Measurements from ENCODE around the gene TPPP2. TPM values are rescaled to one million over a fixed set of nuclear protein-coding genes. Genes with fewer than 3 reads are reported as not detected.
"Not testable (repeated sequence)": the region's sequence is repeated elsewhere in the genome, so short reads cannot be mapped to it uniquely, and the experiment has no call there.

TPPP2 gene
- total RNA-seq (2014; rRNA removed; shearing (Covaris generic)): not detected in 2 replicates

DNA sequence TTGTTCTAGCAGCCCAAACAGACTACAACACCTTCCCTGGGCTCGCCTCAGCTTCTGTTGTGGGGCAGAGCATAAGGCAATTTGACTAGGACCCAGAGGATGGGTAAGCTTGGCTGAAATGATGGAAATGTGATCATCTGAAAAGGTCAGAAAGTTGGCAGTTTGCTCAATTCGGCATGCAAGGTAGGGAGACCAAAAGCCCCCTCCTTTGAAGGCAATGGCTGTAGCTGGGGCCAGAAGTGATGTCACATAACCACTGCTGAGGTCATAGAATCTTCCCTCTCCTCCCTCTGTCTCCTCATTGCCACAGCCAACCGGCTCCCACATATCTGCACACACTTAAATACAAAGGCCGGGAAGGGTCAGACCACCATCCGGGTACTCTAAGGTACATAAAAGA, at the start of gene TPPP2:
TPPP2 (plus strand) TSS at position 301 of the 400 bp plus-strand sequence. CDS start 365 bp downstream, outside the sequence.
- no peak for DNase-seq (ENCODE audit: low spot score)

DNA sequence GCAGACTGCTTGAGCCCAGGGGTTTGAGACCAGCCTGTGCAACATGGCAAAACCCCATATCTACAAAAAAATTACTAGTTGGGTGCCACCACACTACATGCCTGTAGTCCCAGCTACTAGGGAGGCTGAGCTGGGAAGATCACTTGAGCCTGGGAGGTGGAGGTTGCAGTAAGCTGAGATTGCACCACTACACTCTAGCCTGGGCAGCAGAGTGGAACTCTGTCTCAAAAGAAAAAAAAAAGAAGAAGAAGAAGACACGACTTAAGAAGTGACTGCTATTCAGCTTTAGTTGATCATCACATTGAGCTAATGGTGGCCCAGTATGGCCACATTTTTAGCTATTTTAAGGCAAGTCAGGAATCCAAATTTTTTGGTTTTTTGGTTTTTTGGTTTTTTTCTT, 49.1 kb upstream of the TPPP2 start:
- DNase-seq (ENCODE audit: low spot score): no peak

DNA sequence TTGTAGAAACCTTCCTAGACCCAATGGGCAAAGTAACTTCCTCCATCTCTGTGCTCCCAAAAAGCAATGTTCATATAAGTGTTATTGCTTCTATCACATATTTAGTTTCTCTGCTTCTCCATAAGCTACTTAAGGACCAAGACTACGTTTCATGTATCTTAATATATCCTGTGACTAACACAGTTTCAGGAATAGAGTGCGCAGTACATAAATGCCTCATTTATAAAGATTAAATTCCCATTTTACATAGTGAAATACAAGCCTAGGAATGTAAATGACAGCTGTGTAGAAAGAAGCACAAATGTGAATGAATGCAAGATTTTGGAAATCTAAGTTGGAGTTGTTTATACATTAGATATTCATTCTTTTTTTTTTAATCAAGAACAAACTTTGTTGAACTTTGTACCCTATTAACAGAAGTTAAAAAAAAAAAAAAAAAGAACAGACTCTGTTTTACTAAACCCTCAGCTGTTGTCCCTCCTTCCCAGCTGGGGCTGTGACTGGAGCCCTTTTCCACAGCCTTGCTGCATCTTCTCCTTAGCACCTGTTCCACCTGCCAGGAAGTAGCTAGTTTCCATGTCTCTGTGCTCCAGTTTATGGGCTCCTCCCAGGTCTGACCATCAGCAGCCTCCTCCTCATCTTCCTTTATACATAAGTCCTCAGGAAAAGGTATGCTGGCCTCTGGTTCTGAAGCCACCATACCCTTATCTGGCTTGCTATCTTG, 47.2 kb upstream of the TPPP2 start:
- no peak for DNase-seq (ENCODE audit: low spot score)

DNA sequence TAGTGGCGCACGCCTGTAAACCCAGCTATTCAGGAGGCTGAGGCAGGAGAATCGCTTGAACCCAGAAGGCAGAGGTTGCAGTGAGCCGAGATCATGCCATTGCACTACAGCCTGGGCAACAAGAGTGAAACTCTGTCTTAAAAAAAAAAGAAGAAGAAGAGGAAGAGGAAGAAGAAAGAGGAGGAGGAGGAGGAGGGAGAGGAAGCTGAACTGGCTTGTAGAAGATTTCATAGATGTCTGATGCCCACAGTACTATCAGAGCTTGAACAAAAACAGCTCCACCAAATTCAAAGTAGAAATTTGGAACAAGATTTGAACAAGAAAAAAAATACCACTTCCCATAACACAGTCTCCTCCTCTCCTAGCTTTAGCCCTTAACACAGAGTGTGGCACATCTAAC, 44.4 kb upstream of the TPPP2 start:
- not testable (repeated sequence) for DNase-seq (ENCODE audit: low spot score)

DNA sequence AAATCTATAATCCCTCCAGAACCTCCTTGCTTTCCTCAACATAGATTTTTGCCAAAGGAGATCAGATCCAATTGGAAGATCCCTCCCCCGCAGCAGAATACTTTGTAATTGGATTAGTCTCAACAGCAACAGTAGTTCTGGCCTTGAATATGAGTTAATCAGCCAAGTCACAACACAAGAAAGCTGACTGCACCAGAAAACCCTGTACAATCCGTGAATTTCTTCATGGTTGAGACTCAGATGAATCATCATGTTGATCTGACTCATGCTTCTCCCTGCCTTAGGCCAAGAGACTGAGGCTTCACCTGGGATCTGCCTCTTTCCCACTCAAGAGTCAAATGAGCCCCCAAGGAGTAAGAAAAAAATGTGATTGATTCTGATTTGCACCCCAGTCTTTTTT, 43.2 kb upstream of the TPPP2 start:
- DNase-seq (ENCODE audit: low spot score): peak; percentile 78

DNA sequence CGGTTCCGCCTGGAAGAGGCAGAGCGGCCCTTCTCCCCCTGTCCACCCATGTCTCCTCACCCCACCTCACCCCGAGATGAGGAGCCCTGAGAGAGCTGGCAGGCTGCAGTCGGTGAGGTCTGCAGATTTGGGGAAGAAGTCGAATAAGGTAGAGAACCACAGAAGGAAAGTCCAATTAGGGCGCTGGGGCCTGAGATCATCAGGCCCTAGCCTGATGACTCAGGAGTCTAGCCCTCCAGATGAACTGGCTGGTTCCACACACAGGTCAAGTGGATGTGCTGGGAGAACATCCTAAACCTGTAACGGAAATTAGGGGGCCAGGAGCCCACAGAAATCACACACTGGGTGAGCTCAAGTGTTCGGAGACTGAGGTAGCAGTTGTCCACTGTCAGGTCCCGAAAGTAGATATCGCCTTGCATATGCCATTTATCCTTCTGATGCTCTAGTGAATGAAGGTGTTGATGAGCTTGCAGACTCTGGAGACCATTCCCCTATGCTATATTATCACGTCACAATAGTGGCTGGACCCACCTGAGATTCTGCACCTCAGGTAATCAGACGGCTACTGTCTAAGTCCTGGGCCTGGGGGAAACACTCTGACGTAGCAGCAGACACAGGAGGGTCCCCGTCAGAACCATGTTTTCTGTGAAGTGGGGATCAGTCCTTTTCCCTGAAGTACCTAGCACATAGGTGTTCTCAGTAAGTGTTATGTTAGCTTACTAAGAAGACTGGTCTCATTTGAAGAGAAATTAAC, 41.1 kb upstream of the TPPP2 start:
- no peak for DNase-seq (ENCODE audit: low spot score)

DNA sequence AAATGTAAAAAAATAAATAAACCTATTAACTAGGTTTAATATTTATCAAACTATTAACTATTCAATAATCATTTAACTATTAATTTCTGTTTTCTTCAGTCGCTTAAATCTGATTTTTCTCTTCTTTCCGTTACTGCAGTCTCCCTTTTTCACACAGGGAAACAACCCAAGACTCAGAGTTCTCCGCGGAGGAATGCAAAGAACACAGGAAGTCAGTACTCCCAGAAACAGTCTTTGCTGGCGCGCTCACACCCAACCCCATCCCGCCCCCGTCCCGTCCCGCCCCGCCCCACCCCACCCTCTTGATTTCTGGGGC, 40.6 kb upstream of the TPPP2 start:
- no peak for DNase-seq (ENCODE audit: low spot score)

DNA sequence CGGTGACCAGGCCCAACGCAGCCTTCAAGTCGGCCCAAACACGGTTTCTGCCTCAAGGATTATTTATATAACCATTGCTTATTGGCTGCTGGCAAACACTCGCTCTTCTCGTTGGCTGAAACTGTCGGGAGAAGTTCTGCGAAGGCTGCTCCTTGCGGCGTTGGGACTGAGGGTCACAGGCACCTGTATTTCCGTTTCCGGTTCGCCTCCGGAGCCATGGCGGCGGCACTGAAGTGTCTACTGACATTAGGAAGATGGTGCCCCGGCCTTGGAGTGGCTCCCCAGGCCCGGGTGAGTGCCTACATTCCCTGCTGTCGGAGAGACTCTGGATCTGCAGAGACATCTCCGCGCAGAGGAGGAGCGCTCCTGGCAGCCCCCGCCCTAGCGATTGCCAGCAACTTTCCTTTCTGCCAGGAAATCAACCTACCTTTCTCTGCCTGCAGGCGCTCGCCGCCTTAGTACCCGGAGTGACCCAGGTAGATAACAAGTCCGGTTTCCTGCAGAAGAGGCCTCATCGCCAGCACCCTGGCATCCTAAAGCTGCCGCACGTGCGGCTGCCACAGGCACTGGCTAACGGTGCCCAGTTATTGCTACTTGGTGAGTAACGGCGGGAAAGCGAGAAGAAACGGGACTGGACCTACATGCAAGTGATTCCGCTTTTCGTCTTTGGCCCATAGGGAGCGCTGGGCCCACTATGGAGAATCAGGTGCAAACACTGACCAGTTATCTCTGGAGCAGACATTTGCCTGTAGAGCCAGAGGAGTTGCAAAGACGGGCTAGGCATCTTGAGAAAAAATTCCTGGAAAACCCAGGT, 40.0 kb upstream of the TPPP2 start, which contains the start of gene METTL17:
METTL17 (plus strand) TSS at position 194 of the 814 bp plus-strand sequence; CDS start at position 217, 23 bp downstream.
- DNase-seq (ENCODE audit: low spot score): peak; percentile 91

DNA sequence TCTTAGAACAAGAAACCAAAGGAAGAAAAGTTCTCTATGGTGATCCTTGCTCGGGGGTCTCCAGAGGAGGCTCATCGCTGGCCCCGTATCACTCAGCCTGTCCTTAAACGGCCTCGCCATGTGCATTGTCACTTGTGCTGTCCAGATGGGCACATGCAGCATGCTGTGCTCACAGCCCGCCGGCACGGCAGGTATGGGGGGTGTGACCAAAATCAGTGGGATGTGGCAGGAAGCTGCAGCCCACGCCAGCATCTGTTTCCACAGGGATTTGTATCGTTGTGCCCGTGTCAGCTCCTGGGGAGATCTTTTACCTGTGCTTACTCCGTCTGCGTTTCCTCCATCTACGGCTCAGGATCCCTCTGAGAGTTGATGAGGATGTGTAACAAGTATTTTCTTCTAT, 33.5 kb upstream of the TPPP2 start:
- DNase-seq (ENCODE audit: low spot score): no peak

DNA sequence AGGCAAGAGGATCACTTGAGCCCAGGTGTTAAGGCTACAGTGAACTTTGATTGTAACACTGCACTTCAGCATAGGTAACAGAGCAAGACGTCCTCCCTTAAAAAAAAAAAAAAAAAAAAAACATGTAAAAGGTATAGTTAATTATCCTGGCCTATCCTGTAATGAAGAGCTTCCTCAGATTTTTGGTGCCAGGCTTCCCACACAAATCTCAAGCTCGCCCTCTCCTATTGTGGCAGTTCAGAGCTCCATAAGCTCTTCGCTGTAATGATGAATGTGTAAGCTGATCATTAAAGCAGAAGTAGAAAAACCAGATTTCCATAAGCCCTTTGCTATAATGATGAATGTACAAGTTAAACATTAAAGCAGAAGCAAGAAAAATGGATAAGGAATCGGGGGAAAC, 32.9 kb upstream of the TPPP2 start:
- DNase-seq (ENCODE audit: low spot score): no peak

DNA sequence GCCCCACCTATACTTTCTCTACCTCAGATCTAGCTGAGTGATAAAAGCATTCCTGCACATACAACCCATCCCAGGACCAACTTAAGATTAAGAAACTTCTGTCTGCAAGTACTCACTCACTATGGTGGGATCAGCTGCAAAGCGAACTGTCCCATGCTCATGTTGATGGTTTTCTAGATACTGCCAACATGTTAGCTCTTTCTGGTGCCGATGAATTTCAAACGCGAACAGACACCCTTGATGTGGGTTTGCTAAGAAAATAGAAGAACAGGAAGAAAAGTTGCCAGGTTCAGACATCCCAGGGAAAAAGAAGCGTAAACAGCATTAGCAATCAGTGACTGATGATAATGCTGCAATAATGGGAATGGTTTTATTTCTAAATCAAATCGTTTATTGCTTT, 32.5 kb upstream of the TPPP2 start:
- DNase-seq (ENCODE audit: low spot score): no peak

DNA sequence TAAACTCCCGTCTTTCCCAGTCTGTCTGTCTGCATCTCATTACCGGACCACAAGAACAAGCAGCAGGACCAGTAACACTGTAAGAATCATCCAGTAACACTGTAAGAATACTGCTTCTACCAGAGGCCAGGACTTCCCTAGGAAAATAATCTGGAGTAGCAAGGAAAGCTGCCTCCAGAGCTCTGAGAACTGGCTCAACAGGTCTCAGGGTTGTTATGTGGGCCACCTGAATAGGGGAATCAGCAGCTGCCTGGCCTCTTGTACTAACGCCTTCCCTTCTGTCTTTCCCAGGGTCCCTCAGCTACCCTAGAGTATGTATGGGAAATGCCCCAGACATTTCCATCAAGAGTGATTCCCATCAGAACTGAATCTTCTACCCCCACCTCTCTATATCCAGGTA, 31.9 kb upstream of the TPPP2 start:
- DNase-seq (ENCODE audit: low spot score): no peak

DNA sequence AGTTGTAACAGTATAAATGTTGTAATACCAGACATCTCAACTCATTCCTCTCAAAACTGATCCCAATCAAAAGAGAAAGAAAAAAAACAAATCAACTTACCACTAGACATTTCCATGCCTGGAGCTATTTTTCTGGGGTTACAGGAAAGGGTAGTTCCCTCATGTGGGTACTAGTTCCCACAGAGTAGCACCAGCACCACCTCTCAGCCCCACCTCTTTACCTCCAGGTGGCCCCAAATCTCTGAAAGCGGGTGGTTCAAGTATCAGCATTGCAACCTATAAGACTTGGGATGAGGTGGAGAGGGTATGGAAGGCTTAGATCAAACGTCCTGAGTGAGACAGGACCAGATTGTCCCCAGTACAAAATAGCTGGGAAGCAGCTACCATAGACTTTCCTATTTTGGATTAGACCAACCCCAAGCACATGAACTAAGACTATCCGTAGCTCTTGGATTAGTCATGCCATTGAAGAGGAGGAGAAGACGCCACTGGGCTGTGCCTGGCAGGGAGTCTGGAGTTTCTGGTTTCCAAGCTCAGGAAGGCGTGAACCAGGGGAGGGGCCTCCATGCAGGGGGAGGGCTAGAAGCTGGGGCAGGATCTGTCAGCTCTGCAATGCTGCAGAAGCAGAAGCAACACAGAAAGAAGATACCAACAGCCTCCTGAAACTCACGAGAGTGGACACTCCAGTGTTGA, 31.2 kb upstream of the TPPP2 start, which contains the start of gene SLC39A2:
SLC39A2 (plus strand) TSS at position 620 of the 693 bp plus-strand sequence. CDS start 154 bp downstream, outside the sequence.
- peak; percentile 28 for DNase-seq (ENCODE audit: low spot score)

DNA sequence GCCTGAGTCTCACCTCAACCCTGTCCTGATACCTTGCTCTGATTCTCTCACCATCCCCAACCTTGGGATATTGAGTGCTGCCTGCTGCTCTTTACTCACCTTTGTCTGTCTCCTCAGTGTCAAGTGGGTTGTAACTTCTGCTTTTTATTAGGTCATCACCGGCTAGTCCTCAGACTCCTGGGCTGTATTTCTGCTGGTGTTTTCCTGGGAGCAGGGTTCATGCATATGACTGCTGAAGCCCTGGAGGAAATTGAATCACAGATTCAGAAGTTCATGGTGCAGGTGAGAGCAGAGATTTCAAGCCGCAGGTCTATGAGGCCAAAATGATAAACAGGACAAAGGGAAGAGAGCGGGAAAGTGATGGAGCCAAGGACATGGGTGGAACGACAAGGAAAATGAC, 30.4 kb upstream of the TPPP2 start:
- no peak for DNase-seq (ENCODE audit: low spot score)

DNA sequence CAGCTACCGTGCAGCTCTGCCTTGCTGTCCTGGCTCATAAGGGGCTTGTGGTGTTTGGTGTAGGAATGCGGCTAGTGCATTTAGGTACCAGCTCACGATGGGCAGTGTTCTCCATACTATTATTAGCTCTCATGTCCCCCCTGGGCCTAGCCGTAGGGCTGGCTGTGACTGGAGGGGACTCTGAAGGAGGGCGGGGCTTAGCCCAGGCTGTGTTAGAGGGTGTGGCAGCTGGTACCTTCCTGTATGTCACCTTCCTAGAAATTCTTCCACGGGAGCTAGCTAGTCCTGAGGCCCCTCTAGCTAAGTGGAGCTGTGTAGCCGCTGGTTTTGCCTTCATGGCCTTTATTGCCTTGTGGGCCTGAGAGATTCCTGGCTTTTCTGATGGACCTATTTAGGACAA, 28.8 kb upstream of the TPPP2 start:
- no peak for DNase-seq (ENCODE audit: low spot score)

DNA sequence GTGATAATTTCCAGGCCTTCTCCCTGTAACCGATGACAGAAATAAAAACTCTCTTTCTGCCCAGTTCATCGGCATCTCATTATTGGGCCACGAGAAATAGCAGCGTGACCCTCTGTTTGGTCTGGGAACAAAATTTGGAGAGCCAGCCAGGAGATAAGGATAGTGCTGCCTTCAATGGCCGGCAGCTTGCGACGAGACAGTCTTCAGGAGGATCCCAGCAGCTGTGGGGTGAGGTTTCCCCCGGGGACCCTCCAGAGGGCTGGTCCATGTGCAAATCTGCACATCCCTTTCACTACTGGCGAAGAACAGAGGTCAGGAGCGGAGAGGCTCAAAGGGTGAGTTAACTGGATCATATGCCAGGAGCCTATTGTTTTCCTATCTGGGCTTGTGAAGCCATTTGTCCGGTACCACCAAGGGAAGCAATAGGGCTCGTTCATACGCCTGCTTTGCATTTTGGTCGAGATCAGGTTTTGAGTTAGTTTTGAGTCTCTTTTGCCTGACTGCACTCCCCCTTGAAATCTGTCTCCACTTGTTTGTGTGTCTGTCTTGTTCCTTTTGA, 26.1 kb upstream of the TPPP2 start:
- no peak for DNase-seq (ENCODE audit: low spot score)

DNA sequence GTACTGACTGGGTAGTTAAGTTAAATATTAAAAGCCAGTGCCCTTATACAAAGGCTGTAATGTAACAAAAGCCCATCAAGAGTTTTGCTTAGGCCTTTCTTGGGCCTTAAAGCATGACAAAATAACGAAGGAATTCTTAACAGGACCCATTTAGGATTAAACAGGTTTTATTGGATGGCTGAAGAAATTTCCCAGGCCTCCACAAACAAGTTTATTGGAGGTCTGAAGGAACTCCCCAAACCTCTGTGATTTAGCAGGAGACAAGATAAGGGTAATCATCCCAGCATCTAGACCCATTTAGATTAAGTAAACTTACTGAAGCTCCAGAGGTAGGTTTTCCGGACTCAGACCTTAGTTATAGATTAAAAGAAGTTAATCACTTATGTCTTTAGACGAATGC, 20.3 kb upstream of the TPPP2 start:
- not testable (repeated sequence) for DNase-seq (ENCODE audit: low spot score)

DNA sequence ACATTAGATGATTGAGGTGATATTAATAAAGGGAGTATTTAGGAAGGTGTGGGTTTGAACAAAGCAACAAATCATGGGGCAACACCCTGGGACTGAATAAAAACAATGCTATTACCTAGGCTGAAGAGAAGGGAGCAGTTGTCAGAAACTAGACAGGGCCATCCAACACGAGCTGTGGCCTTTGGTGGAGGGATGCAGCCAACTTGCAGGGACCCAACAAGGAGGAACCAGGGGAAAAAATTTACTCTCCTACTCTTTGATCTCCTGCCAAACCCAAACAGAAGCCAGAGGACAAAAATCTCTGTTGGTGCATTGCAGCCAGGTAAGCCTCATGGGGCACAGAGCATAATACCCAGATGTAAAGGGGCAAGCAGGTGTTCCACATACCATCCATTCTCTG, 18.9 kb upstream of the TPPP2 start:
- no peak for DNase-seq (ENCODE audit: low spot score)

DNA sequence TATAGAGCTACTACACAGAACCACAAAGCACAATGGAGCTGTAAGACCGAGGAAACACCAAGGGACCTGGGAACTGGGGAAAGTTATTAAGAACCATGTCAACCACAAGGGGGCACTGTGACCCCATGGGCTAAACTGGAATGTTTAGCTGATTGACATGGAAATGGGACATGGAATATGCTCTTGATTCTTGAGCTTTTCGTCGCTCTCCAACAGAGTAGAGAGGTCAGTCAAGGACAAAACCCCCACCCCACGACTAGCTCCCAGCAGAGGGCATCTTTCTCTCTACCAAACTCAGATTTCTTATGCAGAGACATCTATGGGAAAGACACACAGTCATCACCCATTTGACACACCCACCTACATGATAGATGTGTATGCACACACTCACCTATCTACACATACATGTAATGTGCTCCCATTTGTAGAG, 15.2 kb upstream of the TPPP2 start:
- peak; percentile 65 for DNase-seq (ENCODE audit: low spot score)

DNA sequence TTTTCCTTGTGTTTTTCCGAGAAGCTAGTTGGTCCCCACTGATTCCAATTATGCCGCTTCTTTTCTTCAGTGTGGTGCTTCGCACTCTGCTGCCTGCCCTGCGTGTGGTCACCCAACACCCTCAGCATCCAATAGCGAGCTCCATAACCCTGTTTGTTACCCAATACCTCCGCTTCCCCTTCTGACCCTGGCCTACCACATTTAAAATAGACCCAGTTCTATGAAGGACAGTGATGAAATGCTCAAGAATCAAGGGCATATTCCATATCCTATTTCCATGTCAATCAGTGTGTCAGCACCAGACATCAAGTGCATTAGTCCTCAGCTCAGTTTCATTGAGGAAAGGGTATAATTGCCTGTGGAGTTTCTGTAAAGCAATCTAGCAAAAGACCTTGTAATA, 14.7 kb upstream of the TPPP2 start:
- DNase-seq (ENCODE audit: low spot score): no peak

DNA sequence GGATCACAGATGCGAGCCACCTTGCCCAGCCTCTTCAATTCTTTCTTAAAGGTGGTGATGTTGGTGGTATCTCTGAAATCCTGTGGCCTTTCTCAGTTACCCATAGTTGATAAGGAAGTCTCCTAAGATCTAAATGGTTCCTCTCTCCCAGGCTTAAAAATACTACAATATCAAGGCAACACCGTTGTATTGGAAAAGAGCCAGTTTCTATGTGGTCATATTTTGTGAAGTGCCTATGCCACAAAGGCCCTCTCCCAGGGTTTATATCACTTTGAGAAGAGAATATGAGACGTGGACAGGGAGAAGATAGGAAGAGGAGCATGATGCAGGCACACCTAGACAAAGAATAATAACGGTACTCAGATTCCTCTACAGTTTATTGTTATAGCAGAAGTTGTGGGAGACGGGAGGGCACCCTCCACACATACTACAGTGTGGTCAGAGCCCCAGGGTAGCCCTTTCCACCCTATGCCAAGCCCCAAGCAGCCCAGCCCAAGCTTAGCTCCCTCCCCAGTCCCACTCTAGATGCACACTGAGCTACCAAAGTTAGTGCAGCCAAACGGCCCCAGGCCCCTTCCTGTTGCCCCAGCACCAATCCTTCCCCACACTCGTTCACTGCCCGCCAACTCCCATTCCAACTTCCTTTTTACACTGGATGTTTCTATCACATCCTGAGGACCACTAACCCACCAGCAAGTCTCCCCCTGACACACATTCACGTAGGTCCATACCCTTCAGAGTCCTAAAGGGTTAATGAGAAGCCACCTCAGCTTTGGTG, 13.4 kb upstream of the TPPP2 start:
- no peak for DNase-seq (ENCODE audit: low spot score)
